ENCODE data around the gene SLC25A4.

- TF ChIP-seq CTCF (IDR thresholded peaks at IDR 0.05; ENCODE audit: low read depth, low read length, poor library complexity, severe bottlenecking) (no peak), EZH2phosphoT487 (IDR thresholded peaks at IDR 0.05; ENCODE audit: borderline replicate concordance, low read length) (no peak)
These were observed 24.2 kb upstream of the SLC25A4 start for GRCh38 chr4:185118876-185119275.

Measured in DOHH2 (cell line).